IMR-90 (cell line): ENCODE results near the gene EEF1E1. TPM values are rescaled to one million over a fixed set of nuclear protein-coding genes. Genes with fewer than 3 reads are reported as not detected.
A peak's percentile ranks its signal among the peaks of the same experiment; 100 is the strongest.

Source experiments
- ATAC-seq: fragments of 200-7000 bp; cut with Tn5 transposase; 2 replicates; pipeline ENCODE4 v1.9.1; 2020; ENCODE audit warnings: low read depth, mild to moderate bottlenecking, moderate library complexity
- BruUV-seq: library from RNA; stranded (reverse); fragments of 400-500 nt; replicated peaks from 2 replicates; lab custom pipeline; 2021; lab: Mats Ljungman, UMichigan
- CTCF ChIA-PET: fragments of 300-600 bp; formaldehyde crosslinking; extraction: SDS; loops from one replicate; lab custom pipeline; 2021; ENCODE audit warnings: antibody characterized with exemption; lab: Yijun Ruan, JAX
- POLR2A ChIA-PET: fragments of 300-600 bp; sonication (Branson Sonifier 250); formaldehyde crosslinking; loops from one replicate; lab custom pipeline; 2022; ENCODE audit warnings: antibody characterized with exemption; ENCODE audit not compliant: unreplicated experiment; lab: Charles Lee
- DNase-seq: peaks from one replicate; pipeline ENCODE4 v3.0.0; 2013
- H2AFZ ChIP-seq: replicated peaks from 2 replicates; pipeline ENCODE3; 2013; ENCODE audit warnings: low read length, mild to moderate bottlenecking; ENCODE audit not compliant: poor library complexity
- H2AK5ac ChIP-seq: 2 replicates; pipeline ENCODE4 v1.6.1; 2013; ENCODE audit warnings: low read depth, low read length, inconsistent platforms
- H2AK9ac ChIP-seq: replicated peaks from 2 replicates; pipeline ENCODE3; 2013; ENCODE audit warnings: mild to moderate bottlenecking, low read depth, low read length, moderate library complexity; ENCODE audit not compliant: poor library complexity
- H2BK120ac ChIP-seq: 2 replicates; pipeline ENCODE4 v1.6.1; 2013; ENCODE audit warnings: low read depth, low read length, inconsistent platforms
- H2BK15ac ChIP-seq: 3 replicates; pipeline ENCODE4 v1.6.1; 2013; ENCODE audit warnings: low read depth, low read length, inconsistent platforms
- H2BK20ac ChIP-seq: 2 replicates; pipeline ENCODE4 v1.6.1; 2013; ENCODE audit warnings: low read depth, mild to moderate bottlenecking, inconsistent platforms, low read length, moderate library complexity
- H2BK5ac ChIP-seq: 2 replicates; pipeline ENCODE4 v1.6.1; 2013; ENCODE audit warnings: mild to moderate bottlenecking, low read depth, low read length, inconsistent platforms; ENCODE audit not compliant: poor library complexity, severe bottlenecking
- H3K14ac ChIP-seq: replicated peaks from 2 replicates; pipeline ENCODE4 v1.6.1; 2013; ENCODE audit warnings: low read depth, low read length, inconsistent platforms
- H3K18ac ChIP-seq: 2 replicates; pipeline ENCODE4 v1.6.1; 2013; ENCODE audit warnings: low read depth, low read length, control low read depth
- H3K23ac ChIP-seq: 2 replicates; pipeline ENCODE4 v1.6.1; 2013; ENCODE audit warnings: low read depth, low read length, inconsistent platforms
- H3K27ac ChIP-seq: 2 replicates; pipeline ENCODE4 v1.5.1; 2013; ENCODE audit warnings: mild to moderate bottlenecking, control low read depth, low read length; ENCODE audit not compliant: insufficient read depth
- H3K27me3 ChIP-seq: 2 replicates; pipeline ENCODE4 v1.6.1; 2013; ENCODE audit warnings: low read length; ENCODE audit not compliant: control insufficient read depth, insufficient read depth
- H3K36me3 ChIP-seq: 2 replicates; pipeline ENCODE4 v1.6.1; 2013; ENCODE audit warnings: low read length, mixed read lengths; ENCODE audit not compliant: control insufficient read depth, insufficient read depth
- H3K4ac ChIP-seq: 2 replicates; pipeline ENCODE4 v1.6.1; 2013; ENCODE audit warnings: low read depth, low read length, inconsistent platforms
- H3K4me1 ChIP-seq: 2 replicates; pipeline ENCODE4 v1.6.1; 2013; ENCODE audit warnings: low read length, mixed read lengths; ENCODE audit not compliant: control insufficient read depth, insufficient read depth
- H3K4me2 ChIP-seq: 2 replicates; pipeline ENCODE4 v1.6.1; 2013; ENCODE audit warnings: low read depth, mild to moderate bottlenecking, control low read depth, low read length, moderate library complexity
- H3K4me3 ChIP-seq: 2 replicates; pipeline ENCODE4 v1.5.1; 2013; ENCODE audit warnings: low read depth, mild to moderate bottlenecking, control low read depth, low read length, moderate library complexity; ENCODE audit not compliant: insufficient read depth
- H3K56ac ChIP-seq: 2 replicates; pipeline ENCODE4 v1.6.1; 2013; ENCODE audit warnings: low read length, inconsistent platforms; ENCODE audit not compliant: insufficient read depth; ENCODE audit errors: extremely low read depth
- H3K79me1 ChIP-seq, 2 experiments: 2 replicates each; pipeline ENCODE4 v1.6.1; 2013; ENCODE audit warnings: low read length in 2 of 2, inconsistent platforms in 1 of 2, low read depth in 1 of 2
- H3K9ac ChIP-seq: 2 replicates; pipeline ENCODE4 v1.6.1; 2013; ENCODE audit warnings: low read depth, low read length, control low read depth
- H3K9me1 ChIP-seq: 2 replicates; pipeline ENCODE4 v1.6.1; 2013; ENCODE audit warnings: low read length, inconsistent platforms; ENCODE audit not compliant: insufficient read depth
- H3K9me3 ChIP-seq: 2 replicates; pipeline ENCODE4 v1.6.1; 2013; ENCODE audit warnings: low read length; ENCODE audit not compliant: control insufficient read depth, insufficient read depth
- H4K20me1 ChIP-seq: 2 replicates; pipeline ENCODE4 v1.6.1; 2013; ENCODE audit warnings: low read length, inconsistent platforms; ENCODE audit not compliant: insufficient read depth
- H4K5ac ChIP-seq: 2 replicates; pipeline ENCODE4 v1.6.1; 2013; ENCODE audit warnings: mild to moderate bottlenecking, low read depth, low read length, control low read depth
- H4K8ac ChIP-seq, 2 experiments: 2 replicates each; pipeline ENCODE4 v1.6.1; 2013; ENCODE audit warnings: low read depth in 2 of 2, low read length in 2 of 2, control low read depth in 1 of 2, inconsistent platforms in 1 of 2
- H4K91ac ChIP-seq: 2 replicates; pipeline ENCODE4 v1.6.1; 2013; ENCODE audit warnings: low read depth, low read length, inconsistent platforms; ENCODE audit not compliant: insufficient read depth
- BHLHE40 ChIP-seq: fragments of 150-350 bp; IDR thresholded peaks from 2 replicates; pipeline ENCODE4 v1.6.1; 2016; ENCODE audit warnings: mild to moderate bottlenecking, low read depth, low read length
- CEBPB ChIP-seq: IDR thresholded peaks from 2 replicates; pipeline ENCODE4 v1.6.1; 2012; ENCODE audit warnings: low read depth, low read length, improper control_type of control experiment
- CHD1 ChIP-seq: IDR thresholded peaks from 2 replicates; pipeline ENCODE4 v1.6.1; 2012; ENCODE audit warnings: low read depth, low read length, improper control_type of control experiment
- FOS ChIP-seq: fragments of 150-350 bp; IDR thresholded peaks from 2 replicates; pipeline ENCODE4 v1.6.1; 2016; ENCODE audit warnings: low read depth, low read length
- MAFK ChIP-seq: IDR thresholded peaks from 2 replicates; pipeline ENCODE4 v1.6.1; 2012; ENCODE audit warnings: low read depth, low read length, improper control_type of control experiment
- MAZ ChIP-seq: IDR thresholded peaks from 2 replicates; pipeline ENCODE4 v1.6.1; 2012; ENCODE audit warnings: low read depth, mild to moderate bottlenecking, low read length, improper control_type of control experiment, moderate library complexity, borderline replicate concordance
- MXI1 ChIP-seq: IDR thresholded peaks from 2 replicates; pipeline ENCODE4 v1.6.1; 2012; ENCODE audit warnings: low read depth, mild to moderate bottlenecking, low read length, moderate library complexity, borderline replicate concordance
- NFE2L2 ChIP-seq: fragments of 150-350 bp; IDR thresholded peaks from 2 replicates; pipeline ENCODE4 v1.6.1; 2016; ENCODE audit warnings: low read depth, mild to moderate bottlenecking, low read length
- RAD21 ChIP-seq: IDR thresholded peaks from 2 replicates; pipeline ENCODE4 v1.6.1; 2012; ENCODE audit warnings: low read length, improper control_type of control experiment
- RCOR1 ChIP-seq: IDR thresholded peaks from 2 replicates; pipeline ENCODE4 v1.6.1; 2012; ENCODE audit warnings: mild to moderate bottlenecking, low read length, improper control_type of control experiment; ENCODE audit not compliant: insufficient replicate concordance
- RFX5 ChIP-seq: IDR thresholded peaks from 2 replicates; pipeline ENCODE4 v1.8.0; 2012; ENCODE audit warnings: low read depth, mild to moderate bottlenecking, low read length, moderate library complexity
- SMC3 ChIP-seq: fragments of 150-350 bp; IDR thresholded peaks from 2 replicates; pipeline ENCODE4 v1.6.1; 2016; ENCODE audit warnings: low read depth, mild to moderate bottlenecking, antibody characterized with exemption, low read length, moderate library complexity
- WGBS, 2 experiments: methylation state at CpG; one replicate each; pipeline versions ENCODE4 v1.1.5 to v1.1.7; 2013; ENCODE audit warnings: missing lambda C conversion rate in 2 of 2; ENCODE audit not compliant: insufficient read length in 1 of 2; ENCODE audit errors: extremely low coverage in 2 of 2; 5-methylcytosine and 5-hydroxymethylcytosine counted together
- dilution Hi-C: fragments of 300-500 bp; cut with HindIII; formaldehyde crosslinking; loops from one replicate; pipeline ENCODE4 v1.14.3; 2018; ENCODE audit warnings: low sequenced_read_pairs; ENCODE audit not compliant: unreplicated experiment
- in situ Hi-C: fragments of 300-500 bp; cut with MboI; formaldehyde crosslinking; loops from 3 replicates; pipeline ENCODE4 v1.14.3; 2019; ENCODE audit warnings: low sequenced_read_pairs, inconsistent platforms, mixed read lengths
- intact Hi-C: fragments of 100-400 bp; cut with micrococcal nuclease; formaldehyde crosslinking; loops from 2 replicates; pipeline ENCODE4 v1.10.0; 2022
- polyA plus RNA-seq, 3 experiments: library from polyadenylated mRNA; depleted of rRNA; stranded (reverse); fragments of >200 nt; gene quantifications; 2 replicates each; pipeline ENCODE4 v1.2.3, GENCODE V29; 2012; ENCODE audit warnings: low replicate concordance in 1 of 3
- total RNA-seq: library from RNA; depleted of rRNA; stranded (reverse); fragments of >200 nt; gene quantifications from 2 replicates; pipeline ENCODE4 v1.2.3, GENCODE V29; 2012
- TF ChIP-seq, protein P1 (sequence below): conservative IDR thresholded peaks from 2 replicates; pipeline ENCODE4 v1.5.1; 2012; ENCODE audit warnings: mild to moderate bottlenecking, low read depth, low read length, improper control_type of control experiment
- TF ChIP-seq, protein P2 (sequence below): fragments of 150-350 bp; IDR thresholded peaks from 2 replicates; pipeline ENCODE4 v1.6.1; 2017; ENCODE audit warnings: mild to moderate bottlenecking, antibody characterized with exemption, low read length, low read depth
- TF ChIP-seq, protein P3 (sequence below): fragments of 150-350 bp; IDR thresholded peaks from 2 replicates; pipeline ENCODE4 v1.6.1; 2016; ENCODE audit warnings: low read depth, mild to moderate bottlenecking, low read length, moderate library complexity, borderline replicate concordance

Gene EEF1E1
- total and polyA plus RNA-seq, 2 of the 4 experiments (the other 2 are of a cell fraction): 65.8 to 68.6 TPM

GRCh38 chr6:8110117-8110721, 7.9 kb upstream of the EEF1E1 start:
- ATAC-seq: no peak
- Histone ChIP-seq H3K27me3 (no peaks in the 10 kb centered on the region), H2AK5ac (no peak overlapping the region), H3K4me3 (no peak overlapping the region), H2BK20ac (peak overlapping the region; percentile 50), H3K9me3 (no peaks in the 10 kb centered on the region), H3K4me2 (no peak overlapping the region), H2AK9ac (no peak overlapping the region), H4K91ac (no peak overlapping the region), H3K14ac (no peak overlapping the region), H4K5ac (no peak overlapping the region), H3K9ac (no peak overlapping the region), H3K36me3 (no peaks in the 10 kb centered on the region), H3K79me1 (no peaks in the 10 kb centered on the region), H3K18ac (no peak overlapping the region), H3K27ac (no peak overlapping the region), H3K4ac (no peak overlapping the region), H2BK5ac (no peak overlapping the region), H3K4me1 (peaks cover 14% of the 10 kb centered on the region), H3K9me1 (0 out of 2 replicates have a peak, but pooled peaks cover 6% of the 10 kb centered on the region), H2BK120ac (peak overlapping the region; percentile 26; the same call in 1 of the 2 replicates), H3K56ac (no peak overlapping the region), H3K23ac (no peak overlapping the region), H4K20me1 (no peaks in the 10 kb centered on the region), H4K8ac (no peak overlapping the region), H2BK15ac (peak overlapping the region; percentile 11; the same call in 1 of the 3 replicates), H2AFZ (no peak overlapping the region)
- in situ Hi-C loops: no loop called here
- TF ChIP-seq MAFK: no peak
- no peak for TF ChIP-seq FOS
- TF ChIP-seq SMC3: no peak
- TF ChIP-seq RFX5: no peak
- no peak for TF ChIP-seq MAZ
- no peak for TF ChIP-seq RCOR1
- TF ChIP-seq MXI1: no peak
- TF ChIP-seq, protein P1, sequence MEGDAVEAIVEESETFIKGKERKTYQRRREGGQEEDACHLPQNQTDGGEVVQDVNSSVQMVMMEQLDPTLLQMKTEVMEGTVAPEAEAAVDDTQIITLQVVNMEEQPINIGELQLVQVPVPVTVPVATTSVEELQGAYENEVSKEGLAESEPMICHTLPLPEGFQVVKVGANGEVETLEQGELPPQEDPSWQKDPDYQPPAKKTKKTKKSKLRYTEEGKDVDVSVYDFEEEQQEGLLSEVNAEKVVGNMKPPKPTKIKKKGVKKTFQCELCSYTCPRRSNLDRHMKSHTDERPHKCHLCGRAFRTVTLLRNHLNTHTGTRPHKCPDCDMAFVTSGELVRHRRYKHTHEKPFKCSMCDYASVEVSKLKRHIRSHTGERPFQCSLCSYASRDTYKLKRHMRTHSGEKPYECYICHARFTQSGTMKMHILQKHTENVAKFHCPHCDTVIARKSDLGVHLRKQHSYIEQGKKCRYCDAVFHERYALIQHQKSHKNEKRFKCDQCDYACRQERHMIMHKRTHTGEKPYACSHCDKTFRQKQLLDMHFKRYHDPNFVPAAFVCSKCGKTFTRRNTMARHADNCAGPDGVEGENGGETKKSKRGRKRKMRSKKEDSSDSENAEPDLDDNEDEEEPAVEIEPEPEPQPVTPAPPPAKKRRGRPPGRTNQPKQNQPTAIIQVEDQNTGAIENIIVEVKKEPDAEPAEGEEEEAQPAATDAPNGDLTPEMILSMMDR: no peak
- no peak for TF ChIP-seq CEBPB
- TF ChIP-seq, protein P2, sequence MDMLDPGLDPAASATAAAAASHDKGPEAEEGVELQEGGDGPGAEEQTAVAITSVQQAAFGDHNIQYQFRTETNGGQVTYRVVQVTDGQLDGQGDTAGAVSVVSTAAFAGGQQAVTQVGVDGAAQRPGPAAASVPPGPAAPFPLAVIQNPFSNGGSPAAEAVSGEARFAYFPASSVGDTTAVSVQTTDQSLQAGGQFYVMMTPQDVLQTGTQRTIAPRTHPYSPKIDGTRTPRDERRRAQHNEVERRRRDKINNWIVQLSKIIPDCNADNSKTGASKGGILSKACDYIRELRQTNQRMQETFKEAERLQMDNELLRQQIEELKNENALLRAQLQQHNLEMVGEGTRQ: no peak
- TF ChIP-seq BHLHE40: no peak
- TF ChIP-seq RAD21: no peak
- TF ChIP-seq CHD1: no peak
- no peak for TF ChIP-seq NFE2L2
- TF ChIP-seq, protein P3, sequence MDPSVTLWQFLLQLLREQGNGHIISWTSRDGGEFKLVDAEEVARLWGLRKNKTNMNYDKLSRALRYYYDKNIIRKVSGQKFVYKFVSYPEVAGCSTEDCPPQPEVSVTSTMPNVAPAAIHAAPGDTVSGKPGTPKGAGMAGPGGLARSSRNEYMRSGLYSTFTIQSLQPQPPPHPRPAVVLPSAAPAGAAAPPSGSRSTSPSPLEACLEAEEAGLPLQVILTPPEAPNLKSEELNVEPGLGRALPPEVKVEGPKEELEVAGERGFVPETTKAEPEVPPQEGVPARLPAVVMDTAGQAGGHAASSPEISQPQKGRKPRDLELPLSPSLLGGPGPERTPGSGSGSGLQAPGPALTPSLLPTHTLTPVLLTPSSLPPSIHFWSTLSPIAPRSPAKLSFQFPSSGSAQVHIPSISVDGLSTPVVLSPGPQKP: no peak
- CTCF ChIA-PET: no interaction called here
- no TSS peak for BruUV-seq
- dilution Hi-C loops: no loop called here
- no peak for DNase-seq
- no CpG with 5 or more reads among the region's 4 CpGs for WGBS, 2 experiments
- intact Hi-C loops: no loop called here
- POLR2A ChIA-PET: no interaction called here
